ENCODE measurements around the gene RPL39. TPM values are rescaled to one million over a fixed set of nuclear protein-coding genes. Genes with fewer than 3 reads are reported as not detected.
"Not testable (repeated sequence)": the region's sequence is repeated elsewhere in the genome, so short reads cannot be mapped to it uniquely, and the experiment has no call there.

Gene RPL39
- total RNA-seq (2014; rRNA removed; shearing (Covaris generic)) = 2,526 and 2,613 TPM in 2 replicates
- 1,915 and 2,067 TPM in 2 replicates for polyA plus RNA-seq (2015; cell fraction: cytosol; rRNA removed)
- polyA plus RNA-seq (2015; cell fraction: nucleus; rRNA removed) = 251 and 430 TPM in 2 replicates

GRCh38 chrX:119791437-119792231, at the start of gene RPL39:
RPL39 (minus strand) TSS chrX:119791630; CDS start chrX:119791576, 54 bp downstream.
- DNase-seq (ENCODE audit: low read depth, low spot score) = peak; percentile 88
- in situ Hi-C loops (cut with HindIII; ENCODE audit: low pct_unique_long_range_greater_than_20kb, low sequenced_read_pairs) = no loop called here

DNA sequence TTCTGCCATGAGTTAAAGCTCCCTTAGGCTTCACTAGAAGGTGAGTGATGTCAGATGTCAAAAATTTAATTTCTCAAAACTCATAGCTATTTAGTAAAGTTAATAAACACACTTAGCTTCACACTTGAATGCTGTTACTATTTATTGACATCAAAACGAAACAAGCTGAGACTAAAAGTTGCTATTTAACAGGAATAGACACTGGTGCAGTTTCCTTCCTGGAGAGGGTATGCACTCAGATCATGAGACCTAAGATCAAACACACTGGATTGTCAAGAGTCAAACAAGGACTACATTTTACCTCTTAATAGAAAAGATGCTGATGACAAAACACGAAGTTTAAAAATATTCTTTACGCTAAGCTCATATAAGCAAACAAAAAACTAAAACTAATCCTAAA, 42.5 kb upstream of the RPL39 start:
- DNase-seq (ENCODE audit: low read depth, low spot score) = no peak
- in situ Hi-C loops (cut with HindIII; ENCODE audit: low pct_unique_long_range_greater_than_20kb, low sequenced_read_pairs) = no loop called here

DNA sequence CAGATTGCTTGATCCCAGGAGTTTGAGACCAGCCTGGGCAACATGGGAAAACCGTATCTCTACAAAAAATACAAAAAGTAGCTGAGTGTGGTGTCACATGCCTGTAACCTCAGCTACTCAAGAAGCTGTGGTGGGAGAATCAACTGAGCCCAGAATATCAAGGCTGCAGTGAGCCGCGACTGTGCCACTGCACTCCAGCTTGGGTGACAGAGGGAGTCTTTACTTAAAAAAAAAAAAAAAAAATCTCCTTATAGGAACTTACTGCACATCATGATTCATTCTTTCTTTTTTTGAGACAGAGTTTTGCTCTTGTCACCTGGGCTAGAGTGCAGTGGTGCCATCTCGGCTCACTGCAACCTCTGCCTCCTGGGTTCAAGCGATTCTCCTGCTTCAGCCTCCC, 37.0 kb upstream of the RPL39 start:
- no peak for DNase-seq (ENCODE audit: low read depth, low spot score)
- in situ Hi-C loops (cut with HindIII; ENCODE audit: low pct_unique_long_range_greater_than_20kb, low sequenced_read_pairs) = no loop called here

- DNase-seq (ENCODE audit: low read depth, low spot score) = peak; percentile 4
- in situ Hi-C loops (cut with HindIII; ENCODE audit: low pct_unique_long_range_greater_than_20kb, low sequenced_read_pairs) = no loop called here
Observed at GRCh38 chrX:119826399-119826959, 35.0 kb upstream of the RPL39 start.

- in situ Hi-C loops (cut with HindIII; ENCODE audit: low pct_unique_long_range_greater_than_20kb, low sequenced_read_pairs); DNase-seq (ENCODE audit: low read depth, low spot score): not testable (repeated sequence)
Observed at GRCh38 chrX:119824221-119824620, 32.8 kb upstream of the RPL39 start.

GRCh38 chrX:119821703-119822102, 30.3 kb upstream of the RPL39 start:
- peak; percentile 46 for DNase-seq (ENCODE audit: low read depth, low spot score)
- in situ Hi-C loops (cut with HindIII; ENCODE audit: low pct_unique_long_range_greater_than_20kb, low sequenced_read_pairs) = not testable (repeated sequence)

GRCh38 chrX:119817130-119817690, 25.8 kb upstream of the RPL39 start:
- DNase-seq (ENCODE audit: low read depth, low spot score) = peak; percentile 45
- in situ Hi-C loops (cut with HindIII; ENCODE audit: low pct_unique_long_range_greater_than_20kb, low sequenced_read_pairs) = no loop called here

DNA sequence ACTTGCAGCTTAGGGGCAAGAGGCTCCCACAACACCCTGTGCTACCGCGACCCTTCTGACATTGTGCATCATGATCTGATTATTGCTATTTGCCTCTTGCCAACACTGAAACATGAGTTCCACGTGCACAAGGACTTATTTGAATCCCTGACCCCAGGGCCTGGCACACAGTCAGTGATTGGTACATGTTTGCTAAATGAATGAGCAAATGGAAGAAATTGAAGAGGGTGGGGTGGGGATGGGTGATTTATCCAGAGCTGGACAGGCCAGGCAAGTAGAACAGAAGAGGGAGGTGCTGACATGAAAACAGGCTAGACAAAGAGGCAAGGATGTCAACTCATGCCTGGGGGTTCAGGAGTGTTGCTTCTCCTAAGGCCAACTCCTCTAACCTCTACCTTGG, 24.9 kb upstream of the RPL39 start:
- in situ Hi-C loops (cut with HindIII; ENCODE audit: low pct_unique_long_range_greater_than_20kb, low sequenced_read_pairs) = no loop called here
- no peak for DNase-seq (ENCODE audit: low read depth, low spot score)

GRCh38 chrX:119809185-119809666, 17.8 kb upstream of the RPL39 start:
- no peak for DNase-seq (ENCODE audit: low read depth, low spot score)
- in situ Hi-C loops (cut with HindIII; ENCODE audit: low pct_unique_long_range_greater_than_20kb, low sequenced_read_pairs) = no loop called here

- DNase-seq (ENCODE audit: low read depth, low spot score); in situ Hi-C loops (cut with HindIII; ENCODE audit: low pct_unique_long_range_greater_than_20kb, low sequenced_read_pairs): not testable (repeated sequence)
Observed at GRCh38 chrX:119808461-119808860, 17.0 kb upstream of the RPL39 start.

DNA sequence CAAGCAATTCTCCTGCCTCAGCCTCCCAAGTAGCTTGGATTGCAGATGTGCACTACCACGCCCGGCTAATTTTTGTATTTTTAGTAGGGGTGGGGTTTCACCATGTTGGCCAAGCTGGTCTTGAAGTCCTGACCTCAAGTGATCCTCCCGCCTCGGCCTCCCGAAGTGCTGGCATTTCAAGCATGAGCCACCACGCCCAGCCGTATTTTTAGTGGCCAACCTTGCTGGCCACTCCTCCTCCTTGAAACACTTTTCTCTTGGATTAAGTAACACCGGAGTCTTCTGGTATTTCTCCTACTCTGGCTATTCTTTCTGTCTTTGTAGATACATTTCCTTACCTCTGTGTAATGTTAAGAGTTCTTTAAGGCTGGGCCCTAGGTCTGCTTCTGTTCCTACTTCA, 11.1 kb upstream of the RPL39 start:
- no peak for DNase-seq (ENCODE audit: low read depth, low spot score)
- in situ Hi-C loops (cut with HindIII; ENCODE audit: low pct_unique_long_range_greater_than_20kb, low sequenced_read_pairs) = no loop called here

DNA sequence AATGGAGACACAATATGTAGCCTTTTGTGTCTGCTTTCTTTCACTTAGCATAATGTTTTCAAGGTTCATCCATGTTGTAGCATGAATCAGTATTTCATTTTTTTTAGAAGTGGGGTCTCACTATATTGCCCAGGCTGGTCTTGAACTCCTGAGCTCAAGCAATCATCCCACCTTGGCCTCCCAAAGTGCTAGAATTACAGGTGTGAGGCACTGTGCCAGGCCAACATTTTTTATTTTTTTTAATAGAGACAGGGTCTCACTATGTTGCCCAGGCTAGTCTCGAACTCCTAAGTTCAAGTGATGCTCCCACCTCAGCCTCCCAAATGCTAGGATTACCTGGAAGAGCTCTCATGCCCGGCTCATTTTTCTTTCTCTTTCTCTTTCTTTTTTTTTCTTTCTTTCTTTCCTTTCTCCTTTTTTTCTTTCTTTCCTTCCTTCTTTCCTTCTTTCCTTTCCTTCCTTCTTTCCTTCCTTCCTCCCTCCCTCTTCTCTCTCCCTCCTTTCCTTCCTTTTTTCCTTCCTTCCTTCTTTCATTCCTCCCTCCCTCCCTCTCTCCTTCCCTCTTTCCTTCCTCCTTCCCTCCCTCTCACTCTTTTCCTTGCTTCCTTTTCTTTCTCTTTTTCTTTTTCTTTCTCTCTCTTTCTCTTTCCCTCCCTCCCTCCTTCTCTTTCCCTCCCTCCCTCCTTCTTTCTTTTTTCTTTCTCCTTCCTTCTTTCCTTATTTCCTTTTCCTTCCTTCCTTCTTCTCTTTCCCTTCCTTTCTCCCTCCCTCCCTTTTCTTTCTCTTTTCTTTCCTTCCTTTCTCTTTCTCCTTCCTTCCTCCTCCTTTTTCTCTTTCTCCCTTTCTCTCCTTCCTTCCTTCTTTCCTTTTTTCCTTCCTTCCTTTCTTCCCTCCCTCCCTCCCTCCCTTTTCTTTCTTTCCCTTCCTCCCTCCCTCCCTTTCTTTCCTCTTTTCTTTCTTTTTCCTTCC, 10.1 kb upstream of the RPL39 start:
- in situ Hi-C loops (cut with HindIII; ENCODE audit: low pct_unique_long_range_greater_than_20kb, low sequenced_read_pairs) = no loop called here
- DNase-seq (ENCODE audit: low read depth, low spot score) = no peak

DNA sequence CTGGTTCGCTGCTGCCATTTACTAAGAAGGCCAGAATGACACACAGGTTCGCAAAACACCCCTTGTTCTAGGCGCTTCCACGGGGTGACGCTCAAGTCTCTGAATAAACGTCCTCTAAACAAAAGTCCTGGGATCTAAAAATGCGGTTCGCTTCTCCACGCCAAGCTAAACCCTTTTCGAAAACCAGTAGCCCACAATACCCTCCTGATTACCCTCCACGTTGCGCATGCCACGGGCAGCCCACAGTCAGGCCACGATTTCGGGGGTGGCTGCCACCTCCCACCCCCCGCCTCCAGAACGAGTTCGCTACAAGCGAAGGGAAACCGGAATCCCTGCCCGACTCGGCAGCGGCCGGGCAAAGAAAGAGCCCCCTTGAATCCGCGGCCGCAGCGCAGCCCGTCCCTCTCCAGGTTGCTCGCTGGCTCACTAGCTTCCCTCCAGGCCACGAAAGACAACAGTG, 423 bp downstream of the RPL39 start:
- DNase-seq (ENCODE audit: low read depth, low spot score) = peak; percentile 35
- in situ Hi-C loops (cut with HindIII; ENCODE audit: low pct_unique_long_range_greater_than_20kb, low sequenced_read_pairs) = no loop called here

DNA sequence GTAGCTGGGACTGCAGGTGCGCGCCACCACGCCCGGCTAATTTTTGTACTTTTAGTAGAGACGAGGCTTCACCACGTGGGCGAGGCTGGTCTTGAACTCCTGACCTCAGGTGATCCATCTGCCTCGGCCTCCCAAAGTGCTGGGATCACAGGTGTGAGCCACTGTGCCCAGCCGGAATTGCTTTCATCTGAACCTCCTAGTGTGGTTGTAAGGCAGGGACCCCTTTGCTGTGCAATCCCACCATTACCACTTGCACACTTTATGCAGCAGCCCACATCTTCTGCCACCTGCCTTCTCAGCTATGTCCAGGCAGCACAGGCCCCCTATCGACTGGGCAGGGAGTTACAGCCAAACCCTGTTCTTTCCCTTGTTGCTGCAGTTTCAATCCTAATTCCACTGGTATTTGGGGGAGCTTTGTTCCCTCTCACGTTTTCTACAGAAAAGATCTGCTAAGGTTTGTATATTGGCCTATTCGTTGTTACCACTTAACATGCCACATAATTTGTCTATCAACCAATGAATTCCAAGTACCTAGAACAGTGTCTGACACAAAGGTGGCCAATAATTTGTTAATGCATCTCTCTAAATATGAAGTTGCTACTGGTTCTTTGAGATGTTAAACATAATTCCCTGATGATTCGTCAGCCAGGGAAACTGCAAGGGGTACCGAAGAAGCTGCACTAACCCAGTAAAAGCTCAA, 6.5 kb downstream of the RPL39 start:
- in situ Hi-C loops (cut with HindIII; ENCODE audit: low pct_unique_long_range_greater_than_20kb, low sequenced_read_pairs) = no loop called here
- peak; percentile 54 for DNase-seq (ENCODE audit: low read depth, low spot score)

DNA sequence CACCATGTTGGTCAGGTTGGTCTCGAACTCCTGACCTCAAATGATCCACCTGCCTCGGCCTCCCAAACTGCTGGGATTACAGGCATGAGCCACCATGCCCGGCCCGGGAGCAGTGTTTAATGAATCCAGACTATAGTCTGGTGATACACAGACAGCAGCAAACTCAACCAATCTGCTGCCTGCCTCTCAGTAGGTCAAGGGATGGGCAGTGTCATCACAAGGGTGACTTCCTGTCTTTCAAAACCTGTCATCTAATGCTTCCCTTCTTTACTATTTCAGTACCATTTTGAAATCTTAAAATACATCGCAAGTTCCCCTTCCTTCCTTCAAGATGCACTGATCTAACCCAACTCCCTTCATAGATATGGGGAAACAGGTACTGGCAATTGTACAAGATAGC, 8.4 kb downstream of the RPL39 start:
- no peak for DNase-seq (ENCODE audit: low read depth, low spot score)
- in situ Hi-C loops (cut with HindIII; ENCODE audit: low pct_unique_long_range_greater_than_20kb, low sequenced_read_pairs) = no loop called here

GRCh38 chrX:119778829-119779228, 12.6 kb downstream of the RPL39 start:
- in situ Hi-C loops (cut with HindIII; ENCODE audit: low pct_unique_long_range_greater_than_20kb, low sequenced_read_pairs) = no loop called here
- no peak for DNase-seq (ENCODE audit: low read depth, low spot score)

All from SK-MEL-5 (cell line).